ENCODE results near the gene TAF7. TPM values are rescaled to one million over a fixed set of nuclear protein-coding genes. Genes with fewer than 3 reads are reported as not detected.

TAF7 gene
- total RNA-seq (2013; cell fraction: nucleolus; rRNA removed) = 37.7 and 39.7 TPM in 2 replicates
- total RNA-seq (2014; rRNA removed) = 55.6 and 66.7 TPM in 2 replicates
- total RNA-seq (2014; rRNA removed; fragmentation: Illumina TruSeq; extraction: Trizol) = 69.7 and 70.4 TPM in 2 replicates
- total RNA-seq (2021) = 61.4 and 63.3 TPM in 2 replicates
- polyA plus RNA-seq (2011; ENCODE audit: low read depth) = 48.5 TPM
- polyA plus RNA-seq (2011; rRNA removed) = 42.0 and 63.1 TPM in 2 replicates
- polyA plus RNA-seq (2011; cell fraction: cytosol; rRNA removed) = 15.3 and 16.7 TPM in 2 replicates
- 25.6 and 29.4 TPM in 2 replicates for polyA plus RNA-seq (2011; cell fraction: nucleus; rRNA removed)
- 63.9 and 66.4 TPM in 2 replicates for polyA plus RNA-seq (2012)
- 77.9 and 100 TPM in 2 replicates for polyA plus RNA-seq (2014; fragmentation: Illumina TruSeq; extraction: Trizol)
- 10 to 100 TPM; 43.2 to 69.1 TPM for polyA plus RNA-seq (2014; fragmentation: Nextera tagmentation; extraction: Ambion mirVana)
- polyA plus RNA-seq (2014; rRNA removed) = 55.7 and 69.4 TPM in 2 replicates
- 10 to 100 TPM; 79.9 to 88.8 TPM for polyA plus RNA-seq (2016; fragmentation: Nextera tagmentation; extraction: Ambion mirVana)
- polyA minus RNA-seq (2011; rRNA and poly(A)+ RNA removed) = 15.1 and 20.3 TPM in 2 replicates
- 8.0 and 8.3 TPM in 2 replicates for polyA minus RNA-seq (2011; cell fraction: cytosol; rRNA and poly(A)+ RNA removed)
- 13.2 and 20.3 TPM in 2 replicates for polyA minus RNA-seq (2011; cell fraction: nucleus; rRNA and poly(A)+ RNA removed)
- Bru-seq, nascent RNA = percentile 98 among the genes with signal in this experiment
- BruChase-seq, experiment 1, labeled RNA remaining after a 6-hour chase = percentile 99 among the genes with signal in this experiment
- percentile 99 among the genes with signal in this experiment for BruChase-seq, experiment 2, labeled RNA remaining after a 2-hour chase
- long read RNA-seq, experiment 1, transcript TAF7-201 (1 exons, 2,334 nt) = major isoform, 58 of 58 reads
- long read RNA-seq, experiment 1, partial matches to known transcripts = 0 of 58 reads
- long read RNA-seq, experiment 1, other reads (novel, unspliced or antisense) = 0 of 58 reads
- long read RNA-seq, experiment 2, transcript TAF7-201 (1 exons, 2,334 nt) = major isoform, 690 of 691 reads
- long read RNA-seq, experiment 2, partial matches to known transcripts = 0 of 691 reads
- long read RNA-seq, experiment 2, other reads (novel, unspliced or antisense) = 1 of 691 reads

GRCh38 chr5:141320225-141321169 lies at the start of gene TAF7:
Gene TAF7, minus strand, starts transcription at chr5:141320784. Its CDS starts 740 bp downstream, at chr5:141320044.
- ChIA-PET CTCF (interaction anchor here (0.5 to 3.1 kb wide), 31 partner anchors 10 to 272 kb away, joined by 3 to 21 read pairs (median 5); partner anchors contain the start of genes PCDHB13, PCDHGA1, PCDHGA10 and PCDHGA11), POLR2A (interaction anchor here (0.5 to 1.6 kb wide), 5 partner anchors 14 to 673 kb away, joined by 3 to 7 read pairs (median 4); partner anchors contain the start of genes HDAC3, IK, NDUFA2 and PCDHGB3), RAD21 (ENCODE audit: unreplicated experiment) (interaction anchor here (1.0 to 2.7 kb wide), 6 partner anchors 50 to 244 kb away, joined by 3 to 17 read pairs (median 4); partner anchors contain the start of genes PCDHGA10, PCDHGA11, PCDHGB3 and PCDHGB7), SMC1A (ENCODE audit: uncharacterized antibody, unreplicated experiment) (interaction anchor here (0.9 to 1.8 kb wide), 7 partner anchors 8 to 272 kb away, joined by 3 to 12 read pairs (median 4); partner anchors contain the start of gene PCDHGA11)
- Histone ChIP-seq H4K20me1 (ENCODE audit: control insufficient read depth, insufficient read depth) (no peaks in the 10 kb centered on the region), H2AFZ (ENCODE audit: control insufficient read depth, low read depth, low read length) (peak within 1 kb of the TSS; percentile 100), H3K9me3 (replicated peaks; ENCODE audit: control insufficient read depth, insufficient read depth, low read length) (peaks cover 26% of the 10 kb centered on the region), H3K27ac (ENCODE audit: control insufficient read depth, insufficient read depth) (peak within 1 kb of the TSS; percentile 96), H3K36me3 (ENCODE audit: control insufficient read depth in 2 of 2, insufficient read depth in 2 of 2, low read length in 1 of 2) (0 out of 4 replicates have a peak, but pooled peaks cover 0 to 4% of the 10 kb centered on the region in 2 experiments), H3K4me1 (ENCODE audit: control insufficient read depth, insufficient read depth, low read length) (no peaks in the 10 kb centered on the region), H3K79me2 (ENCODE audit: control insufficient read depth, insufficient read depth, low read length) (peaks cover 23% of the 10 kb centered on the region), H3K4me2 (ENCODE audit: control insufficient read depth, insufficient read depth) (peak within 1 kb of the TSS; percentile 68), H3K9ac (ENCODE audit: control insufficient read depth, insufficient read depth, low read length) (peak within 1 kb of the TSS; percentile 96), H3K4me3 (peak within 1 kb of the TSS; percentile 81), H3K27me3 (replicated peaks in 1 of 2; ENCODE audit: control insufficient read depth in 2 of 2, insufficient read depth in 2 of 2, low read length in 1 of 2) (no peaks in the 10 kb centered on the region)
- WGBS (ENCODE audit: insufficient coverage, insufficient replicate concordance, low lambda C conversion rate, missing lambda C conversion rate) = under 1% methylated on average over 67 of the region's 67 CpGs
- in situ Hi-C loops (cut with MboI) = loop anchor here (10.0 kb wide), 1 partner anchor 244 kb away; no protein-coding TSS in a partner anchor
- BruUV-seq (replicated peaks) = TSS peak; percentile 83
- ATAC-seq (peak; percentile 96), DNase-seq (ENCODE audit: low read depth, low spot score) (peak; percentile 72), FAIRE-seq (peak; percentile 75)
- intact Hi-C loops (cut with micrococcal nuclease; ENCODE audit: unreplicated experiment) = loop anchor here (2.0 kb wide), 2 partner anchors 92 to 244 kb away; partner anchors contain the start of gene PCDHGA10
- TF ChIP-seq GABPA (IDR thresholded peaks at IDR 0.05; ENCODE audit: low read depth) (peak; percentile 83), TCF7 (IDR thresholded peaks at IDR 0.05; ENCODE audit: borderline replicate concordance) (no peak), E4F1 (IDR thresholded peaks at IDR 0.05; ENCODE audit: borderline replicate concordance, partially characterized antibody) (peak; percentile 61), IRF4 (IDR thresholded peaks at IDR 0.05; ENCODE audit: low read depth, low read length) (0 out of 2 replicates have a peak, but pooled peaks have one; percentile 4), NFYA (IDR thresholded peaks at IDR 0.05; ENCODE audit: borderline replicate concordance, low read depth, low read length) (no peak), SMC3 (IDR thresholded peaks at IDR 0.05; ENCODE audit: borderline replicate concordance, low read length) (peak; percentile 20; the same call in 1 of the 2 replicates), SREBF1 (IDR thresholded peaks at IDR 0.05; ENCODE audit: low read length) (no peak), RUNX3 (IDR thresholded peaks at IDR 0.05; ENCODE audit: low read length) (no peak), IKZF1 (conservative IDR thresholded peaks at IDR 0.05) (peak; percentile 58), POU2F2 (IDR thresholded peaks at IDR 0.05; ENCODE audit: borderline replicate concordance, low read depth, low read length) (peak; percentile 62), CEBPZ (IDR thresholded peaks at IDR 0.05; ENCODE audit: low read depth, low read length) (no peak)
